ENCODE measurements around the gene GNGT1. TPM values are rescaled to one million over a fixed set of nuclear protein-coding genes. Genes with fewer than 3 reads are reported as not detected.
"Not testable (repeated sequence)": the region's sequence is repeated elsewhere in the genome, so short reads cannot be mapped to it uniquely, and the experiment has no call there.

The GNGT1 gene
- polyA plus RNA-seq, 2 of the 4 experiments (the other 2 are of a cell fraction), result not detected

DNA sequence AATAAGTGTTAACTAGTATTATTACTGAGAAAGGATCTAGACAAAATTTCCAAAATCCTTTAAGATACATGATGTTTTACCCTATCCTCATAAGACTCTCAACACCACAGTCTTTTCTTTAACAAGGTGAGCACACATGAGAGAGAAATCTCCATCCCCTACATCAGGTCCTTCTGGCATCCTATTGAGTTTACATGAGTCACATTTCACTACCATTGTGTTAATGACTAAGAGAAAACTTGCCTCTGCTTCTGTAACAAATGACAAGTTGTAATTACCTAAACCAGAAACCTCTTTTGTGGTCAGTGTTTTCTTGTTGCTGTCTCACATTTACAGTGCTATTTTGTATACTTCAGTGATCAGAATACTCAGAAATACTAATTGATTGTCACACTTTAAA is 5.3 kb downstream of the GNGT1 start:
- H3K4me3 ChIP-seq; DNase-seq (ENCODE audit: low read depth in 1 of 2, low spot score in 1 of 2); H3K9me3 ChIP-seq; CTCF ChIA-PET; TF ChIP-seq FOSL2 (IDR thresholded peaks at IDR 0.05): not testable (repeated sequence)
- peak; percentile 70 for TF ChIP-seq FOSL2 (CRISPR knock-in tag; IDR thresholded peaks at IDR 0.05)
- Histone ChIP-seq H3K4me2 (peak overlapping the region; percentile 64), H3K4me1 (peaks cover 88% of the 10 kb centered on the region), H3K27ac (peak overlapping the region; percentile 56 to 81)
- ATAC-seq, result peak in 1 of 2 experiments; percentile 30; a peak in 3 of 6 replicates
- FAIRE-seq, result peak; percentile 97
- POLR2A ChIA-PET, result interaction anchor here (1.4 to 2.4 kb wide), 2 partner anchors 9 to 12 kb away, joined by 4 to 23 read pairs; partner anchors contain the start of gene GNG11

DNA sequence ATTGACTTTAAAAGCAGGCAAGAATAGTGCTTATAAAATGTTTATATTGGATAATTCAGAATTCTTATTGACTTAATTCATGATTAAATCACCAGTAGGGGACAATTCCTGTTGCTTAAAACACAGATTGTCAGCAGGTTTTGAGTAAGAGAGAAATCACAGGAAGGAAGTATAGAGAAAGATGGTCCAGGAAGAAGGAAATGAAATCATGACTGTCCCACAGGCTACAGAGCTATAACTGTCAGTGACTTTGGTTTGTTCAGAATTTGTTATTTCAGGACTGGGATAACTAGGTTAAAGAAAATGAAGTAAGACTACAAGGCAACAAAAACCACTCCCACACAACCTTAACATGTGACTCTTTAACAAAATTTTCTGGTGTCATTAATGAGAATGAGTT is 6.8 kb downstream of the GNGT1 start:
- Histone ChIP-seq H3K4me2 (peak overlapping the region; percentile 64; the same call in 2 of the 3 replicates), H3K4me3 (no peak overlapping the region), H3K27ac (peak overlapping the region; percentile 81 to 84), H3K9me3 (no peaks in the 10 kb centered on the region), H3K4me1 (peaks cover 78% of the 10 kb centered on the region)
- DNase-seq (ENCODE audit: low read depth in 1 of 2, low spot score in 1 of 2), result no peak
- ATAC-seq, result no peak
- peak; percentile 51 for FAIRE-seq
- ChIA-PET CTCF (interaction anchor here (1.0 kb wide), 1 partner anchor 23 kb away, joined by 4 read pairs; no protein-coding TSS in a partner anchor), POLR2A (no interaction called here)
- TF ChIP-seq TFCP2L1 (CRISPR knock-in tag; IDR thresholded peaks at IDR 0.05) (no peak), ZSCAN20 (CRISPR knock-in tag; IDR thresholded peaks at IDR 0.05) (no peak), TP53 (CRISPR knock-in tag; IDR thresholded peaks at IDR 0.05) (no peak), ESRRA (IDR thresholded peaks at IDR 0.05; ENCODE audit: borderline replicate concordance, low read length) (no peak), CBX8 (IDR thresholded peaks at IDR 0.05) (no peak), MYC (IDR thresholded peaks at IDR 0.05; ENCODE audit: borderline replicate concordance, low read length) (no peak), FOSB (CRISPR knock-in tag; IDR thresholded peaks at IDR 0.05) (no peak)
- TF ChIP-seq, protein P1, sequence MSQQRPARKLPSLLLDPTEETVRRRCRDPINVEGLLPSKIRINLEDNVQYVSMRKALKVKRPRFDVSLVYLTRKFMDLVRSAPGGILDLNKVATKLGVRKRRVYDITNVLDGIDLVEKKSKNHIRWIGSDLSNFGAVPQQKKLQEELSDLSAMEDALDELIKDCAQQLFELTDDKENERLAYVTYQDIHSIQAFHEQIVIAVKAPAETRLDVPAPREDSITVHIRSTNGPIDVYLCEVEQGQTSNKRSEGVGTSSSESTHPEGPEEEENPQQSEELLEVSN (IDR thresholded peaks at IDR 0.05; ENCODE audit: borderline replicate concordance, low read depth), result no peak
- TF ChIP-seq, protein P2, sequence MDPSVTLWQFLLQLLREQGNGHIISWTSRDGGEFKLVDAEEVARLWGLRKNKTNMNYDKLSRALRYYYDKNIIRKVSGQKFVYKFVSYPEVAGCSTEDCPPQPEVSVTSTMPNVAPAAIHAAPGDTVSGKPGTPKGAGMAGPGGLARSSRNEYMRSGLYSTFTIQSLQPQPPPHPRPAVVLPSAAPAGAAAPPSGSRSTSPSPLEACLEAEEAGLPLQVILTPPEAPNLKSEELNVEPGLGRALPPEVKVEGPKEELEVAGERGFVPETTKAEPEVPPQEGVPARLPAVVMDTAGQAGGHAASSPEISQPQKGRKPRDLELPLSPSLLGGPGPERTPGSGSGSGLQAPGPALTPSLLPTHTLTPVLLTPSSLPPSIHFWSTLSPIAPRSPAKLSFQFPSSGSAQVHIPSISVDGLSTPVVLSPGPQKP (IDR thresholded peaks at IDR 0.05; ENCODE audit: low read depth, low read length), result no peak

DNA sequence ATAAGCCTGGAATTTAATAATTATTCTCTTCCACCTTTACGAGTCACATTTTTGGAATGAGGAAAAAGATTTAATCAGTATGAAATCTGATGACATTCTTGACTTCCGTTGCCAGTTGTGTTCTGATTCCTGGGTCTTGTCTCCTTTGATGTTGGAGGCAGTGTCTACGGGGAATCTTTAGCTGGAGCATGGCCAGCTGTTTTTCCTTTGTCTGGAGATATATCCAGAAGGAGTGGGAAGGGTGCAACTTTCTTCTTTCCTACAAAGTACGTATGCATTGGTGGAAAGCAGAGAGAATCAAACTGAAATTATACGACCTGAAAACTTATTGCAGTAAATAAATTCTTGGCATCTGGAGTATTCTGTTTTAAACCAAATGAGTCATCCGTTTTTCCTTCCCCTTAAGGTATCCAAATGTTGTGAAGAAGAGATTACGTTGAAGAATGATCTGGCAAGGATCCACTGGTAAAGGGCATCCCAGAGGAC is 8.3 kb downstream of the GNGT1 start:
- Histone ChIP-seq H3K27ac (peak overlapping the region; percentile 84 to 92), H3K9me3 (no peaks in the 10 kb centered on the region), H3K4me3 (peak overlapping the region; percentile 17; the same call in 2 of the 3 replicates), H3K4me1 (peaks cover 74% of the 10 kb centered on the region), H3K4me2 (peak overlapping the region; percentile 74)
- POLR2A ChIA-PET, result interaction anchor here (0.7 to 1.7 kb wide), 2 partner anchors 24 to 26 kb away, joined by 3 to 19 read pairs; partner anchors contain the start of gene TFPI2
- peak; percentile 62 to 65 for ATAC-seq
- CTCF ChIA-PET, result interaction anchor here (0.9 to 1.5 kb wide), 5 partner anchors 12 to 153 kb away, joined by 3 to 4 read pairs (median 3); partner anchors contain the start of gene TFPI2
- FAIRE-seq, result peak; percentile 56
- TF ChIP-seq JUNB (IDR thresholded peaks at IDR 0.05), result peak; percentile 93
- TF ChIP-seq, protein P3, sequence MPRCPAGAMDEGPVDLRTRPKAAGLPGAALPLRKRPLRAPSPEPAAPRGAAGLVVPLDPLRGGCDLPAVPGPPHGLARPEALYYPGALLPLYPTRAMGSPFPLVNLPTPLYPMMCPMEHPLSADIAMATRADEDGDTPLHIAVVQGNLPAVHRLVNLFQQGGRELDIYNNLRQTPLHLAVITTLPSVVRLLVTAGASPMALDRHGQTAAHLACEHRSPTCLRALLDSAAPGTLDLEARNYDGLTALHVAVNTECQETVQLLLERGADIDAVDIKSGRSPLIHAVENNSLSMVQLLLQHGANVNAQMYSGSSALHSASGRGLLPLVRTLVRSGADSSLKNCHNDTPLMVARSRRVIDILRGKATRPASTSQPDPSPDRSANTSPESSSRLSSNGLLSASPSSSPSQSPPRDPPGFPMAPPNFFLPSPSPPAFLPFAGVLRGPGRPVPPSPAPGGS (IDR thresholded peaks at IDR 0.05), result 0 out of 3 replicates have a peak, but pooled peaks have one; percentile 48
- peak; percentile 21; the same call in 1 of the 3 replicates for TF ChIP-seq SMC3 (IDR thresholded peaks at IDR 0.05)
- TF ChIP-seq JUN (IDR thresholded peaks at IDR 0.05), result peak; percentile 73 to 89; a peak in 4 of 5 replicates
- no peak for TF ChIP-seq HEYL (CRISPR knock-in tag; IDR thresholded peaks at IDR 0.05)
- peak; percentile 95 for TF ChIP-seq GATA3 (IDR thresholded peaks at IDR 0.05; ENCODE audit: borderline replicate concordance)
- TF ChIP-seq ZC3H11A (IDR thresholded peaks at IDR 0.05), result no peak
- peak; percentile 69 for TF ChIP-seq FOSL2 (IDR thresholded peaks at IDR 0.05)
- TF ChIP-seq FOSL2 (CRISPR knock-in tag; IDR thresholded peaks at IDR 0.05), result peak; percentile 77
- no peak for TF ChIP-seq MYC (IDR thresholded peaks at IDR 0.05; ENCODE audit: borderline replicate concordance, low read length)
- TF ChIP-seq KDM5A (IDR thresholded peaks at IDR 0.05), result no peak
- TF ChIP-seq EP300 (IDR thresholded peaks at IDR 0.05), result peak; percentile 80 to 88; a peak in 4 of 5 replicates
- TF ChIP-seq, protein P1 (IDR thresholded peaks at IDR 0.05; ENCODE audit: borderline replicate concordance, low read depth), result no peak
- TF ChIP-seq HOXB5 (CRISPR knock-in tag; IDR thresholded peaks at IDR 0.05), result no peak
- no peak for TF ChIP-seq EHF (CRISPR knock-in tag; IDR thresholded peaks at IDR 0.05)
- TF ChIP-seq, protein P4, sequence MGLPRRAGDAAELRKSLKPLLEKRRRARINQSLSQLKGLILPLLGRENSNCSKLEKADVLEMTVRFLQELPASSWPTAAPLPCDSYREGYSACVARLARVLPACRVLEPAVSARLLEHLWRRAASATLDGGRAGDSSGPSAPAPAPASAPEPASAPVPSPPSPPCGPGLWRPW (IDR thresholded peaks at IDR 0.05), result no peak
- TF ChIP-seq RAD21 (conservative IDR thresholded peaks at IDR 0.05 in 1 of 2, IDR thresholded peaks at IDR 0.05 in 1 of 2), result peak in 1 of 2 experiments; percentile 15; a peak in 1 of 5 replicates
- no peak for TF ChIP-seq RFX5 (IDR thresholded peaks at IDR 0.05)
- 2% methylated on average over 7 of the region's 7 CpGs for WGBS (ENCODE audit: missing lambda C conversion rate)
- DNase-seq (ENCODE audit: low read depth in 1 of 2, low spot score in 1 of 2), result peak in 1 of 2 experiments; percentile 86

Data from A549 (cell line).